Activated CD4-positive, CD25-positive, alpha-beta regulatory T cell treated with anti-CD3 and anti-CD28 coated beads, Interleukin-2, amount 50 U/mL, for 72 hours (primary cell): Measurements from ENCODE around the gene GSTO1.
"Not testable (repeated sequence)": the region's sequence is repeated elsewhere in the genome, so short reads cannot be mapped to it uniquely, and the experiment has no call there.

Source experiments
- DNase-seq: peaks from one replicate; pipeline ENCODE4 v3.0.0; 2021

Gene GSTO1

DNA sequence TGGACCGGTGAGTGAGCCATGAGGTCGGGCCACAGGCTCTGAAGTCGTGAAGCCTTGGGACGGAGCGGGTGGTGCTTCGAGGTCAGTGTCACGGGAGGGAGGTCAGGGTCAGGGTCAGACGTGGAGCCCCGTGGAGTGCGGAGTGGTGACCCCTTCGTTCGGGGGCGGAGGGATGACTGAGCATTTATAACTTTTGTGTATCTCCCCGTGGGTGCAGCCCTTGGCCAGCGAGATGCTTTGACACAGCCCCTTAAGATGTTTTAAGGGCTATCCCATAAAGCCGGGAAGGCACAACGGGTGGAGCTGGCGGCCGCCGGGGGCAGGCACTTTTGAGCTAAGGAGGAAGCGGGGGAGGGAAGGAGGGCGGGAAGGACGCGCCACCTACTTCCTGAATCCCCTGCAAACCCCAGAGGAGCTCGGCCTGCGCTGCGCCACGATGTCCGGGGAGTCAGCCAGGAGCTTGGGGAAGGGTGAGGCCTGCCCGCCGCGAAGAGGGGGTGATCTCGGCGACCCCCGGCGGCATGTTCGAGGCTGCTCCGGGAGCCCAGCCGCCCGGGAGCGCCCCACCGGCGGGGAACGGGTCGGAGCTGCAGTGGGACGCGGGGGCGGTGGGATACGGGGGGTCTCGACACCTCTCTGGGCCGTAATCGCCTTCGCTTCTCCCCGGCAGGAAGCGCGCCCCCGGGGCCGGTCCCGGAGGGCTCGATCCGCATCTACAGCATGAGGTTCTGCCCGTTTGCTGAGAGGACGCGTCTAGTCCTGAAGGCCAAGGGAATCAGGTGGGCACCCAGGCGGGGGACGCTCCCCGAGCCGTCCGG, at the start of gene GSTO1:
GSTO1 (plus strand) TSS at position 400 of the 818 bp plus-strand sequence; CDS start at position 437, 37 bp downstream.
- DNase-seq, result peak; percentile 49

GRCh38 chr10:104208730-104209129, 46.0 kb upstream of the GSTO1 start:
- no peak for DNase-seq

- no peak for DNase-seq
Measured at GRCh38 chr10:104209575-104210198, 45.0 kb upstream of the GSTO1 start.

- no peak for DNase-seq
Measured at GRCh38 chr10:104216631-104217030, 38.1 kb upstream of the GSTO1 start.

- DNase-seq, result no peak
Measured at GRCh38 chr10:104218751-104219150, 35.9 kb upstream of the GSTO1 start.

DNA sequence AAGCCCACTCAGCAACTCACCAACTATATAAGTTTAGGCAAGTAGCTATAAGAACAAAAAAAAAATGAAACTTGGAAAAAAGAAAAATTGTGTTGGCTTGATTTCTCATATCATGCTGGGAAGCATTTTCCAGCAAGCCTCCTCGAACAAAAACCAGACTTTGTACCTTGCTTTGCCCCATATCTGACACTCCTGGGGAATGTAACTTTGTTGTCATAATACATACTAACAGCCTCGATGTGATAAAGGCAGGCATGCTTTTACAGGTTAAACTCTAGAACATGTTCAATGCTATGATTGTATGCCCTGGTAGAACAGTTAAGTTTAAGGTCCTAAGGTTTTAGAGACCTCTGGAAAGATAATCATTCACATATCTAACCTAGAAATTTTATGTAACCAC, 34.2 kb upstream of the GSTO1 start:
- DNase-seq, result no peak

DNA sequence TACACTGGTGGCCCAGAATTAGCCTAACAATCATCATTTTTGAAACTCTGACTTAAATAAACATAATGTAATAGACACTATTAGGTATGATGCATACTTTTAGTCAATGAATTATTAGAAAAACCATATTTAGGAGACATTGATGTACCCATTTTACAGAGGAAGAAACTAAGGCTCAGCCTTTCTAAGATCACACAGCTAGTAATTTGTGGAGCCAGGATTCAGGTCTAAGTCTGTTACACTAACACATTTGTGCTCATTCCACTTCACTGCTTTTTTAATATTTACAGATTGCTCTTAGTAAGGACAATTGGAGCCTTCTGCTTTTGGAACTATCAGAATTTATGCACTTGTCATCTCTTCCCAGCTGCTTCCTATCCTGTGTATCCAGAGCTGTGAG, 31.4 kb upstream of the GSTO1 start:
- no peak for DNase-seq

- no peak for DNase-seq
Measured at GRCh38 chr10:104230490-104230889, 24.2 kb upstream of the GSTO1 start.

DNA sequence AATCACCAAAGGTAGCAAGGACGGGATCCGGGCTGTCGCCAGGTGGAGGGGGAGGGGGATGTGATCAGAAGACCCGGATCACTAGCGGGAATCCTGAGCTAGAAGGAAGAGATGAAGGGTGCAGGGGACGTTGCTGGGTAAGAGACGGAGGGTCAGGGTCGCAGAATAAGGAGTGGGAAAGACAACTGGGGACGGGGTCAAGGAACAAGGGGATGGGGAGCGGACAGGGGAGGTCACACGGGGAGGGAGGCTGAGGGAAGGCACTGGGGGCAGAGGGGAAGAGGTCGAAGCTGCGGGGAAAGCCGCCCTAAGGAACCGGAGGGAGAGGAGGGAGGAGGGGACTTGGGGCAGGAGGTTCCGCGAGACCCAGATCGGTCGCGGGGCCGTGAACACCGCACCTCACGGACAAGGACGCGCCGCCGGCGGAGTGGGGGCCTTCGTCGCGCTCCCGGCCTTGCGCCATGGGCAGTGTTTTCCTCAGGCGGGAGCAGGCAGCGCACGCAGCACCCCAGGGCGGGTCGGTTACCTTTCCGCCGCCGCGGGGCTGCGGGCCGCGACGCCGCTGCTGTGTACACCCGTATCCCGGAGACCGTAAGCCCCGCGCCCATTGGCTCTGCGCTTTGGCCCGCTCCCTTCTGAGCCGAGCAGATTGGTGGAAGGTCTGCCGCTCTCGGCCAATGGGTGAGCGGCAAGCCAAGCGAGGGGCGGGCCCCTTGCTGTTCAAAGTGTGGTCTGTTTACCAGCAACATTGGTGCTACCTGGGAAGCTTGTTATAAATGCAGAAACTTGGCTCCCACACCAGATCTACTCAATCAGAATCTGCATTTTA, 22.7 kb upstream of the GSTO1 start, which contains the start of gene CFAP43:
CFAP43 (minus strand) TSS at position 581 of the 829 bp plus-strand sequence; CDS start at position 463, 118 bp downstream.
- peak; percentile 100 for DNase-seq

DNA sequence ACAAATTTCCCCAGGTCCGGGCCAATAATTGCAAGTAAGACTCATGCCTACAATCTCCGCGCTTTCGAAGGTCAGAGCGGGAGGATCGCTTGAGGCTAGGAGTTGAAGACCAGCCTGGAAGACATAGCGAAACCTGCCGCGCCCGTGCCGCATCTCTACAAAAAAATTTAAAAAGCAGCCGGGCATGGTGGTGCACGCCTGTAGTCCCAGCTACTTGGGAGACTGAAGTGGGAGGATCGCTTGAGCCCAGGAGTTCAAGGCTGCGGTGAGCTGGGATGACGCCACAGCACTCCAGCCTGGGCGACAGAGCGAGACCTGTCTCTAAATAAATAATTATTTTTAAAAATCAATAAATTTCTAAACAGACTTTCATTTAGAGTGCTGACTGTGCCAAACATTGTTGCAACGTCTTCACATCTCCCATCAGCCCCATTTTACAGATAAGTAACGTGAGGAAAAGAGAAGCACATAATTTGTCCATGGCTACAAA, 22.0 kb upstream of the GSTO1 start:
- DNase-seq, result no peak

DNA sequence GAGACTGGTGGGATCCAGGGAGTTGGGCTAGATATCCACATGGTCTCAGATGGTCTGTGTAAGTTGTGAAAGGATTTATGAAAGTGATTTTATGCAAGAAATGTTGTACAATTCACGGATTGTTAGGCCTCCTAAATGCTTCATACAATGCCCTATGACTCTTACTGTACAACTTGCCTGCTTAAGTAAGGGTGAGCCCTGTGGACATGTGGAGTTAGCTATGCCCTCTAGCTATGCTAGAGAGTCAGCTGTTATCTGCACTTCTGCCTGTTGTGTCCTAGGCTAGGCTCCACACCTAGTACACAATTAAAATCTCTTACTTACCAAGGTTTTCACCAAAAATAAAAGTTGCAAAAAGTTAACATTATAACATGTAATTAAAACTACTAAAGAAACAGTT, 20.9 kb upstream of the GSTO1 start:
- DNase-seq, result no peak

GRCh38 chr10:104234934-104235333, 19.8 kb upstream of the GSTO1 start:
- no peak for DNase-seq

DNA sequence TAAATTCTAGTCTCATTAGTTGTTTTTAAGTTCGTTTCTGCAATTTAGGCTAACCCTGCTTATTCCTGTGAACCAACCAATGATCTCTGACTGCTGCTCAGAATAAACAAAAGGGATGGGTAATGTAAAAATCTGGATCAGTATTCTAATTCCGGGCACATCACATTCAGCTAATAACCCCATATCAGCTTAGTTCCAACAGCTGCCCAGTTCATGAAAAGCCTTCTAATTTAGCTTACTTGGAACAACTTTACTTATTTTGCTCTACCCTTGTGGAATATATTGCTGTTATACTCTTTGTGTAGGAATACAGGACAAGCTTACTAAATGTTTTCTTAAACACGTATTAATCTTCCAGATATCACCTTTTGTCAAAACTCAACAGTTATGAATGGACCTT, 18.9 kb upstream of the GSTO1 start:
- no peak for DNase-seq

- no peak for DNase-seq
Measured at GRCh38 chr10:104240078-104240477, 14.6 kb upstream of the GSTO1 start.

GRCh38 chr10:104242545-104242944, 12.1 kb upstream of the GSTO1 start:
- no peak for DNase-seq

GRCh38 chr10:104243009-104243408, 11.7 kb upstream of the GSTO1 start:
- not testable (repeated sequence) for DNase-seq

DNA sequence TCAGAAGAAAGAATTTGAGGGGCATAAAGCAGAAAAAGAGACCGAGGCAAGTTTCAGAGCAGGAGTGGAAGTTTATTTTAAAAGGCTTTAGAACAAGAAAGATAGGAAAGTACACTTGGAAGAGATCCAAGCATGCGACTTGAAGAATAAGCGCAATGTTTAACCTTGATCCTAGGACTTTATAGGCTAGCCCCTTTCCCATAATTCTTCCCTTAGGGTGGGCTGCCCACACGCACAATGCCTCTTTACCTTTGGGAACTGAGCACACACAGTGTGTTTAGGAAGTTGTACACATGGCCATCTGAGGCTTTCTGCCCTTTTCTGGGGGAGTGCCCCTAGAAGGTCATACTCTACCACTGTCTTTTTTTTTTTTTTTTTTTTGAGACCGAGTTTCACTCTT, 11.2 kb upstream of the GSTO1 start:
- no peak for DNase-seq

DNA sequence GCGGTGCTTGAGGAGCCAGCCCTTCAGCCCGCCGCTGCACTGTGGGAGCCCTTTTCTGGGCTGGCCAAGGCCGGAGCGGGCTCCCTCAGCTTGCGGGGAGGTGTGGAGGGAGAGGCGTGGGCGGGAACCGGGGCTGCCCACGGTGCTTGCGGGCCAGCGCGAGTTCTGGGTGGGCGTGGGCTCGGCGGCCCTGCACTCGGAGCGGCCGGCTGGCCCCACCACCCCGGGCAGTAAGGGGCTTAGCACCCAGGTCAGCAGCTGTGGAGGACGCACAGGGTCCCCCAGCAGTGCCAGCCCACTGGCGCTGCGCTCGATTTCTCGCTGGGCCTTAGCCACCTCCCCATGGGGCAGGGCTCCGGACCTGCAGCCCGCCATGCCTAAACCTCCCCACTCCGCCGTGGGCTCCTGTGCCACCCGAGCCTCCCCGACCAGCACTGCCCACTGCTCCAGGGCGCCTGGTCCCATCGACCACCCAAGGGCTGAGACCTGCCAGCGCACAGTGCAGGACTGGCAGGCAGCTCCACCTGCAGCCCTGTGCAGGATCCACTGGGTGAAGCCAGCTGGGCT, 9.5 kb upstream of the GSTO1 start:
- DNase-seq, result no peak

DNA sequence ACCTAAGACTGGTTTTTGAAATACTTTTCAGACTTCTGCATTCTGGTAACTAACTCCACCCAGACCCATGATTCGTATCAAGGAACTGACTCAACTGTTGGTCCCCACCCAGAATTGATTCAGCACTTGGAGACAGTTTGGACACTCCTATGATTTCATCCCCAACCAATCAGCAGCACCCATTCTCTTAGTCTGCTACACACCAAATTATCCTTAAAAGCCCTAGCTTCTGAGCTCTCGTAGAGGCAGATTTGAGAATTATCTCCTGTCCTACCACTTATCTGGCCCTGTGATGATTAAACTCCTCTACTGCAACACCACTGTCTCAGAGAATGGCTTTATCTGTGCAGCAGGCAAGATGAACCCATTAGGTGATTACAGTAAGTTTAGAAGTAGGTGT, 7.7 kb upstream of the GSTO1 start:
- DNase-seq, result no peak

DNA sequence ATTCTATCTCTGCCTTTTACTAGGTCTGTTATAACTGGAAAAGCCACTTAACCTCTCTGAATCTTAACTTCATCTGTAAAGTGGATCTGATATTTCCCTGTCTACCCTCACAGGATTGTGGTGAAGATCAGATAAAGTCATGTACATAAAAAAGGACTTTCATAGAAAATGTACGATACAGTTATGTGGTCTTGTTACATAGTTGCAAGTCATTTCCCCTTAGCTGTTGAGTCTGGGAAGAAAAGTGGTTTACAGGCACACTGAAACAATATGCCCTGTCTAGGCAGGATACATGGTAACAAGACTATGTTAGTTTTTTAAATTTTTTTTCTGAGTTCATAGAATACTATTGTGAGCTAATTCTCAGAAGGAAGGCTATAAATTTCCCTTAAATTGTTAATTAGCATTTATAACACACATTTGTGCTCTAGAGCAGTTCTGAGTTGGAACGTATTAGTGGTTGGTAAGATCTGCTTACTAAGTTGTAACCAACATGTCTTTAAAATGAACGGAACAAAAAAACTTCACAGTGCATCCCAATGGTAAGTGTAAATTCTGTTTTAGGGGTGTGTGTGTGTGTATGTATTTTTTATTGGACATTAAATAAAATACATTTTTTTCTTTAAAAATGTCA, 7.1 kb upstream of the GSTO1 start:
- DNase-seq, result no peak

DNA sequence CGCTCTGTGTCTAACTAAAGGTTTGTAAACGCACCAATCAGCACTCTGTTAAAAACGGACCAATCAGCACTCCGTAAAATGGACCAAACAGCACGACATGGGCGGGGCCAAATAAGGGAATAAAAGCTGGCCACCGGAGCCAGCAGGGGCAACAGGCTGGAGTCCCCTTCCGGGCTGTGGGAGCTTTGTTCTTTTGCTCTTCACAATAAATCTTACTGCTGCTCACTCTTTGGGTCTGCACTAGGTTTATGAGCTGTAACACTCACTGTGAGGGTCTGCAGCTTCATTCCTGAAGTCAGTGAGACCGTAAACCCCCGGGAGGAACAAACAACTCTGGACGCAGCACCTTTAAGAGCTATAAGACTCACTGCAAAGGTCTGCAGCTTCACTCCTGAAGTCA, 5.8 kb upstream of the GSTO1 start:
- DNase-seq, result not testable (repeated sequence)

GRCh38 chr10:104250371-104250770, 4.3 kb upstream of the GSTO1 start:
- no peak for DNase-seq
